Ascending aorta (tissue), 2 donors: ENCODE data around the gene VCL. TPM values are rescaled to one million over a fixed set of nuclear protein-coding genes. Genes with fewer than 3 reads are reported as not detected.

Source experiments
- DNase-seq, 2 donors: peaks; one replicate each; pipeline ENCODE4 v3.0.0-alpha.2; 2019; ENCODE audit warnings: low spot score in 2 of 2
- H3K27ac ChIP-seq, 2 donors: fragments of 200-600 bp; sonication (generic); one replicate each; pipeline ENCODE4 v1.5.1; 2016 to 2017; ENCODE audit warnings: mild to moderate bottlenecking in 1 of 2
- H3K27me3 ChIP-seq: fragments of 200-600 bp; sonication (generic); one replicate; pipeline ENCODE4 v1.5.1; 2017
- H3K36me3 ChIP-seq, 2 donors: fragments of 200-600 bp; sonication (generic); one replicate each; pipeline ENCODE4 v1.5.1; 2016
- H3K4me1 ChIP-seq, 2 donors: fragments of 200-600 bp; sonication (generic); one replicate each; pipeline ENCODE4 v1.5.1; 2016 to 2017; ENCODE audit warnings: mild to moderate bottlenecking in 1 of 2
- H3K4me3 ChIP-seq, 2 donors: fragments of 200-600 bp; sonication (generic); one replicate each; pipeline ENCODE4 v1.5.1; 2016 to 2017; ENCODE audit warnings: mild to moderate bottlenecking in 1 of 2
- H3K9me3 ChIP-seq, 2 donors: fragments of 200-600 bp; sonication (generic); one replicate each; pipeline ENCODE4 v1.5.1; 2016
- intact Hi-C: fragments of 100-400 bp; cut with DNase I; formaldehyde crosslinking; loops from one replicate; pipeline ENCODE4 v1.15.1; 2023
- total RNA-seq: library from RNA; depleted of rRNA; stranded (reverse); fragments of >200 nt; gene quantifications from one replicate; pipeline ENCODE4 v1.1.0, GENCODE V29; 2016
- TF ChIP-seq, protein P1 (sequence below), 3 experiments: fragments of 200-600 bp in 2 of 3; fragments of 450-650 bp in 1 of 3; sonication (generic) in 2 of 3; IDR thresholded peaks; one replicate each; pipeline ENCODE4 v1.5.1; 2016 to 2019; ENCODE audit warnings: antibody characterized with exemption in 3 of 3, mild to moderate bottlenecking in 1 of 3, moderate library complexity in 1 of 3

Gene VCL
- total RNA-seq, 1 donor from 2014 or later, result 333 TPM

DNA sequence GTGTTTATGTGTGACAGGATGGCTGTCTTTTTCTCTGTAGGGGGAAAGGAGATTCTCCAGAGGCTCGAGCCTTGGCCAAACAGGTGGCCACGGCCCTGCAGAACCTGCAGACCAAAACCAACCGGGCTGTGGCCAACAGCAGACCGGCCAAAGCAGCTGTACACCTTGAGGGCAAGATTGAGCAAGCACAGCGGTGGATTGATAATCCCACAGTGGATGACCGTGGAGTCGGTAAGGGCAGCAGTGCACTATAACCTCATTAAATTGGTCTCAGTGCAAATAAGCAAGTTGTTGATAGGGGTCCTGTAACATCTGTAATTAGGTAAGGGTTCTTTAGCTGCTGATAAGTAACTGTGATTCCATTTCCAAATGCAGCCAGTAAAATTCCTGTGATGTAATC is 96.3 kb downstream of the VCL start:
- TF ChIP-seq, protein P1, sequence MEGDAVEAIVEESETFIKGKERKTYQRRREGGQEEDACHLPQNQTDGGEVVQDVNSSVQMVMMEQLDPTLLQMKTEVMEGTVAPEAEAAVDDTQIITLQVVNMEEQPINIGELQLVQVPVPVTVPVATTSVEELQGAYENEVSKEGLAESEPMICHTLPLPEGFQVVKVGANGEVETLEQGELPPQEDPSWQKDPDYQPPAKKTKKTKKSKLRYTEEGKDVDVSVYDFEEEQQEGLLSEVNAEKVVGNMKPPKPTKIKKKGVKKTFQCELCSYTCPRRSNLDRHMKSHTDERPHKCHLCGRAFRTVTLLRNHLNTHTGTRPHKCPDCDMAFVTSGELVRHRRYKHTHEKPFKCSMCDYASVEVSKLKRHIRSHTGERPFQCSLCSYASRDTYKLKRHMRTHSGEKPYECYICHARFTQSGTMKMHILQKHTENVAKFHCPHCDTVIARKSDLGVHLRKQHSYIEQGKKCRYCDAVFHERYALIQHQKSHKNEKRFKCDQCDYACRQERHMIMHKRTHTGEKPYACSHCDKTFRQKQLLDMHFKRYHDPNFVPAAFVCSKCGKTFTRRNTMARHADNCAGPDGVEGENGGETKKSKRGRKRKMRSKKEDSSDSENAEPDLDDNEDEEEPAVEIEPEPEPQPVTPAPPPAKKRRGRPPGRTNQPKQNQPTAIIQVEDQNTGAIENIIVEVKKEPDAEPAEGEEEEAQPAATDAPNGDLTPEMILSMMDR (IDR thresholded peaks at IDR 0.05), result no peak
- no peaks in the 10 kb centered on the region for H3K27me3 ChIP-seq
- H3K36me3 ChIP-seq, result peaks cover 90 to 95% of the 10 kb centered on the region in 2 donors
- no peak overlapping the region for H3K4me3 ChIP-seq
- no peak overlapping the region for H3K27ac ChIP-seq
- intact Hi-C loops, result no loop called here
- DNase-seq, result no peak
- H3K9me3 ChIP-seq, result no peaks in the 10 kb centered on the region
- no peaks in the 10 kb centered on the region for H3K4me1 ChIP-seq

GRCh38 chr10:74096777-74097176 is 98.9 kb downstream of the VCL start:
- Histone ChIP-seq H3K4me3 (no peak overlapping the region), H3K4me1 (no peaks in the 10 kb centered on the region), H3K27me3 (no peaks in the 10 kb centered on the region), H3K27ac (no peak overlapping the region), H3K9me3 (no peaks in the 10 kb centered on the region), H3K36me3 (peaks cover 92 to 98% of the 10 kb centered on the region in 2 donors)
- intact Hi-C loops, result no loop called here
- DNase-seq, result no peak
- TF ChIP-seq, protein P1 (IDR thresholded peaks at IDR 0.05), result no peak

GRCh38 chr10:74097776-74098175 is 99.9 kb downstream of the VCL start:
- TF ChIP-seq, protein P1 (IDR thresholded peaks at IDR 0.05), result no peak
- no peaks in the 10 kb centered on the region for H3K4me1 ChIP-seq
- no peak overlapping the region for H3K27ac ChIP-seq
- H3K9me3 ChIP-seq, result no peaks in the 10 kb centered on the region
- no peak overlapping the region for H3K4me3 ChIP-seq
- DNase-seq, result no peak
- H3K27me3 ChIP-seq, result no peaks in the 10 kb centered on the region
- peaks cover 92 to 98% of the 10 kb centered on the region in 2 donors for H3K36me3 ChIP-seq
- intact Hi-C loops, result no loop called here

DNA sequence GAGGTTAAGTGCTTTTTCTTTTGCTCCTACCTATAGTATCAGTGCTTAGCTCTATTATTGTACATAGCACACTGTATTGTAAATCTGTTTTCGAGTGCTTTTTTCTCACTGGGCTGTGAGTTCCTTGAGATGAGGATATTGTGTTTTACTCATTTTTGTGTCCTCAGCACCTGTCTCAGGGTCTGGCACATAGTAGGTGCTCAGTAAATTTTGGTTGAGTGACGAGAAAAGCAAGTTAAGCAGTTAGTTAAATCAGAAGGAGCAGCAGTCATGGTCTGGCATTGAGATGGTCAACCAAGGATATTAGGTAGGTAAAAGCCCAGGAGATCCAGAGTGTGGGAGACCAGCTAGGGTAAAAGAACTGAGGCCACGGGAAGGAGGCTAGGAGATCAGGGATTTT is 101.5 kb downstream of the VCL start:
- TF ChIP-seq, protein P1 (IDR thresholded peaks at IDR 0.05), result no peak
- no peak for DNase-seq
- no peak overlapping the region for H3K27ac ChIP-seq
- no peaks in the 10 kb centered on the region for H3K4me1 ChIP-seq
- no peaks in the 10 kb centered on the region for H3K9me3 ChIP-seq
- intact Hi-C loops, result no loop called here
- no peak overlapping the region for H3K4me3 ChIP-seq
- peaks cover 82 to 98% of the 10 kb centered on the region in 2 donors for H3K36me3 ChIP-seq
- H3K27me3 ChIP-seq, result no peaks in the 10 kb centered on the region

GRCh38 chr10:74099836-74100235 is 101.9 kb downstream of the VCL start:
- Histone ChIP-seq H3K4me3 (no peak overlapping the region), H3K4me1 (no peaks in the 10 kb centered on the region), H3K9me3 (no peaks in the 10 kb centered on the region), H3K27me3 (no peaks in the 10 kb centered on the region), H3K27ac (no peak overlapping the region), H3K36me3 (peaks cover 82 to 98% of the 10 kb centered on the region in 2 donors)
- no peak for DNase-seq
- intact Hi-C loops, result no loop called here
- TF ChIP-seq, protein P1 (IDR thresholded peaks at IDR 0.05), result no peak
